ENCODE results near the gene YIPF3.
"Not testable (repeated sequence)": the region's sequence is repeated elsewhere in the genome, so short reads cannot be mapped to it uniquely, and the experiment has no call there.

YIPF3 gene

GRCh38 chr6:43516697-43517504, at the start of gene YIPF3, which contains the start of gene POLR1C:
Gene YIPF3, minus strand, starts transcription at chr6:43516926. Its CDS starts 119 bp downstream, at chr6:43516807.
Gene POLR1C, plus strand, starts transcription at chr6:43517089. Its CDS starts 21 bp downstream, at chr6:43517110.
- DNase-seq = peak; percentile 97

GRCh38 chr6:43559328-43559727, 42.6 kb upstream of the YIPF3 start:
- DNase-seq = no peak

GRCh38 chr6:43557620-43558019, 40.9 kb upstream of the YIPF3 start:
- DNase-seq = not testable (repeated sequence)

GRCh38 chr6:43547222-43547621, 30.5 kb upstream of the YIPF3 start:
- no peak for DNase-seq

GRCh38 chr6:43544461-43544860, 27.7 kb upstream of the YIPF3 start:
- no peak for DNase-seq

DNA sequence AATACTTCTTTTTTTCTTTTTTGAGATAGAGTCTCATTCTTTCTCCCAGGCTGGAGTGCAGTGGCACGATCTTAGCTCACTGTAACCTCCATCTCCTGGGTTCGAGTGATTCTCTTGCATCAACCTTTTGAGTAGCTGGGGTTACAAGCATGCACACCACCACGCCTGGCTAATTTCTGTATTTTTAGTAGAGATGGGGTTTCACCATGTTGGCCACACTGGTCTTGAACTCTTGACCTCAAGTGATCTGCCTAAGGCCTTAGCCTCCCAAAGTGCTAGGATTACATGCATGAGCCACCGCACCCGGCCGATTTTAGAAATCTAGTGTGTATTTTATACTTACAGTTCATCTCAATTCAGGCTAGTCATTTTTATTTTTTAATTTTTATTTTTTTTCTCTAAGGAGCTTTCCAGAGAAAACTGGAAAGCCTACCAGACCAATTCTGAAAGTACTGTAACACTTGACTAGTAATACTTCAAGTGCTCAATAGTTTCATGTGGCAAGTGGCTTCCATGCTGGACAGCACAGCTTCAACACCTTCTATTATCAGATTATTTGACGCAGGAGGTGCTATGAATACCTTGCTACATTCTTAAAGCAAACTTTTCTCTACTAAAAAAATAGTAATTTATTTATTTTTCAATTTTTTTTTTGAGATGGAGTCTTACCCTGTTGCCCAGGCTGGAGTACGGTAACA, 25.2 kb upstream of the YIPF3 start:
- DNase-seq = no peak

DNA sequence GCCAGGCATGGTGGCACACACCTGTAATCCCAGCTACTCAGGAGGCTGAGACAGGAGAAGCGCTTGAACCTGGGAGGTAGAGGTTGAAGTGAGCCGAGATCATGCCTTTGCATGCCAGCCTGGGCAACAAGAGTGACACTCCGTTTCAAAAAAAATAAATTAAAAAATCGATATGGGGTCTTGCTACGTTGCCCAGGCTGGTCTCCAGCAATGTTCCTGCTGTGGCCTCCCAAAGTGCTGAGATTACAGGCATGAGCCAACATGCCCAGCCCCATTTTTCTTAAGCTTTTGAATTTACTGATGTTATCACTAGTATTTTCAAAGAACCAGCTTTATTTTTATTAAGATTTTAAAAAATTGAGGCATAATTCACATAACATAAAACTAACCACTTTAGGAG, 23.8 kb upstream of the YIPF3 start:
- no peak for DNase-seq

DNA sequence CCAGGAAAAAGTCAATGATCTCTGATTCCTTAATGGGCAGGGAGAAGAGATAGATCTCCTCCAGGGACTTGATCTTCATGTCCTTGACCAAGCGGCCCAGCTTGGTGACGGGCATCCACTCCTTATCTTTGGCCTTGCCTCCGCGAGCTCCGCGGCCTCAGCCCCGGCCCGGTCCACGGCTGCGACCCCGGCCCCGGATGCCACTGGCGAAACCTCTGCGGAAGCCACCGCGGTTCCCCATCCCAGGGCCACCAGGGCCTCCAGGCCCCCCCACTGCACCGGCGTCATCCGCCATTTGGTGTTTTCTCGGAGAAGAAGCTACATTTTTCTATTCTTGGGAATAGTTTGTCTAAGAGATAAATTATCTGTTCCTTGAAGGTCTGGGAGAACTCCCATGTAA, 22.7 kb upstream of the YIPF3 start:
- DNase-seq = not testable (repeated sequence)

- DNase-seq = not testable (repeated sequence)
Measured at GRCh38 chr6:43538986-43539385, 22.3 kb upstream of the YIPF3 start.

- DNase-seq = no peak
Measured at GRCh38 chr6:43532201-43532600, 15.5 kb upstream of the YIPF3 start.

GRCh38 chr6:43524483-43524961, 7.8 kb upstream of the YIPF3 start:
- no peak for DNase-seq

- DNase-seq = no peak
Measured at GRCh38 chr6:43523284-43523683, 6.6 kb upstream of the YIPF3 start.

DNA sequence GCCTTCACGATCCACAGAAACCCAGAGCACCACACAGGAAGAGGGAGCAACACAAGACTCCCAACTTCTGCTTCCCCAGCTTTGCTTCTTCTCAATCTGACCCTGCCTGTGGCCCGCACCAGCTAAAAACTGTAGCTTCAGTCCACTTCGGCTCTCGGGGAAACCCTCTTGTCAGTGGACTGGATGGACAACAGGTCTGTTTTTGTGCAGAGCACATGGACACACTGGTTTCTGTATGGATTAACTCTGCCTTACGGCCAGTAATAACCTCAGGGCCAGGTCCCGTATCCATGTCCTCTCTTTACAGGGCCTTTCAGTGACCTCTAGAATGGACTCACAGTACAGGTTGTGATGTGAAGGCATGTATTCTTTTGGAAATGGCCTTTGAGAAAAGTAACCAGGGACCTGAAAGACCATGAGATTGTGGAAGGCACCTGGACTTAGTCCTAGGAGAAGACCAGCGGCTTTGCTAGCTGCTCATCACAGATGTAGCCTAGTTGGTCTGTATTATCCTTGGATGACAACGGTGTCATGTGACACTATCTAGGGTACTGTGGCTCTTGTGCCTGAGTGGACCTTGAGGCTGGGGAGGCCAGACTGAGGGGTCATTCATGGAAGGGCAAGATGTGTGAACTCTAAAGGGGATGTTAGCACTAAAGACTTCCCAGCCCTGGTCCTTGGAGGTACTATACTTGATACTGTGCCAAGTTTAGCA, 6.0 kb upstream of the YIPF3 start:
- no peak for DNase-seq

DNA sequence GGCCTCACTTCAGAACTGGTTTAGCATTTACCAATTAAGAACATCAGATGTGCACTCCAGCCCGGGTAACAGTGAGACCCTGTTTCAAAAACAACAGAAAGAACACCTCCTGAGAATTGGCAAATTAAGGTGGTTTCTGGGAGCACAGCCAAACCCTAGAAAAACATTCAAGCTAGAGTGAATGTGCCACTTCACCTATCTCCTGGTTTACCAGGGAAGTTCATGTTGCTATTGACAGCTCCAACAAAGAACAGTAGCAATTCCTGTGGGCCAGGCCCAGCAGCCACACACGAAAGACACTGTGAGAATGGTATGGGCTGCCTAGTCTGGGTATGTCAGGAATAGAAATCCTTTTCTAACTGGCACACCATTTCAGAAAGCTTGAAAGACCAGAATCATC, 5.1 kb upstream of the YIPF3 start:
- DNase-seq = no peak

DNA sequence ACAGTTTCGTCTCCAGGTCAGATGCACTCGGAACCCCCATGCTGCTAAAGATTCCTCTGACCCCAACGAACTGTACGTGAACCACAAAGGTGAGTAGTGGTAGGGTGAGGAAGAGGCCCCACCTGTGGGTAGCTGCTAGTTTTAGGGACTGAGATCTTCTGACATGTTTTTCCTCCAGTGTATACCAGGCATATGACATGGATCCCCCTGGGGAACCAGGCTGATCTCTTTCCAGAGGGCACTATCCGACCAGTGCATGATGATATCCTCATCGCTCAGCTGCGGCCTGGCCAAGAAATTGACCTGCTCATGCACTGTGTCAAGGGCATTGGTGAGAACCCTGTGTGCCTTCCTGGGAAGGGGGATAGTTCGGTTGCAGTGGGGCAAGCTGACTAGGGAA, 3.4 kb upstream of the YIPF3 start:
- no peak for DNase-seq

GRCh38 chr6:43517505-43518357, 1.0 kb upstream of the YIPF3 start:
- DNase-seq = no peak

DNA sequence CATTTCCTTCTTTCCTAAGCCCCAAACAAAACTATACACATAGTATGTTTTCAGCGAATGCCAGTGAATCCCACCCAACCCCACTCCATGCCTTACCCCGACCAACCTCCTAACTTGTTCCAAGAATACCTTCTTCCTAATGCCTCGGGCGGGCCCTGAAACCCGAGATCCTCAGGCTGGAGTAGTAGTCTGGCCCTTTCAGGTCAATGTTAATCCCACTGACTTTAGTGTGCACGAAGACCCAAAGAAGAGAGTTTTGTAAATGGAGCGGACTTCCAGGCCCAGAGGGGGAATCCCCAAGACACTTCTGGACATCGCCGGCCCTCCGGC, 394 bp downstream of the YIPF3 start:
- DNase-seq = no peak

- DNase-seq = no peak
Measured at GRCh38 chr6:43515808-43516207, 918 bp downstream of the YIPF3 start.

DNA sequence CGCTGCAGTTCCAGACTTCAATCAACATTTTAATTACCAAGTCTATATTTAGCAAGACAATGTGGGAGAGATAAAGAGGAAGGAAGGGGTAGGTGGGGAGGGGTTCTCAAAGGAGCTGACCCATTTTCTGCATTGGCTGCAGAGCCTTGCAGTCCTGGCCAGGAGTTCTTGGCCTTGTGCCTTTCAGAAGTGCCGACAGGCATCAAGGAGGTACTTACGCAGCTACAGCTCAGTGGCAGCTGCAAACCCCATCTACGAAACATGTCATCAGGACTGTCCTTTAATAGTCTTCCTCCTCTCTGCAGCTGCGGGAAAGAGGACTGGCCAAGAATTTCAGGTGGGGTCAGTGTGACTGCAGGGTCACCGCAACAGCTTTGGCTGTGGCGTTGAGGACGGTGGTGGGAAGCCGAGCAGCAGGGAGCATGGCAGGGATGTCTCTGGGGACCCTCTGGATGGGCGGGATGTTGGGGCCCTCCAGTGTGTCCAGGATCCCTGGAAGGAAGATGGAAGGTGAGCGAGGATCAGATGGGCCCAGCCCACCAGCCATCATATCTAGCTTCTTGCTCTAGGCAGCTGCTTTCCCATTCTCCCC, 4.8 kb downstream of the YIPF3 start:
- no peak for DNase-seq

DNA sequence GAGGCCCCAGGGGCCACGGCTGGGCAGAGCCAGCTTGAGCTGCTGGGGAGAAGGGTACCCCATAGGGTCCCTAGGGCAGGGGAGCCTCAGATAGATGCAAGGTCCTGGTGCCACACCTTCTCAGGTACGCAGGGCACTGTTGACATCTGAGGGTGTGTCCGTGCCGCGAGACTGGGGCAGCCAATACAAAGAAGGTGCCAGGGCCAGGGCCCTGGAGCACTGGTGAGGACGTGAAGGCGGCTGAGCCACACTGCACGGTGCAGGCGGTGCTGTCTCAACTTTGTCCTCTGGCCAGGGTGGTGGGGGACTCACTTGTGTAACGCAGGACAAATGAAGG, 5.9 kb downstream of the YIPF3 start:
- no peak for DNase-seq

- DNase-seq = peak; percentile 90
Measured at GRCh38 chr6:43509984-43510826, 6.5 kb downstream of the YIPF3 start, which contains the start of gene LRRC73. Gene LRRC73, minus strand, starts transcription at chr6:43510346. Its CDS starts 561 bp downstream, at chr6:43509785.
